HCT116 (cell line): ENCODE measurements around the gene CPT2. TPM values are rescaled to one million over a fixed set of nuclear protein-coding genes. Genes with fewer than 3 reads are reported as not detected.

Source experiments
- ATAC-seq: fragments of 200-7000 bp; cut with Tn5 transposase; 2 replicates; pipeline ENCODE4 v1.9.1; 2020; ENCODE audit warnings: mild to moderate bottlenecking, moderate library complexity
- BruUV-seq: library from RNA; stranded (reverse); fragments of 400-500 nt; replicated peaks from 2 replicates; lab custom pipeline; 2021; lab: Mats Ljungman, UMichigan
- CTCF ChIA-PET: fragments of 300-600 bp; sonication (Branson Sonifier 250); formaldehyde crosslinking; loops from one replicate; lab custom pipeline; 2021; ENCODE audit warnings: antibody characterized with exemption; lab: Charles Lee
- POLR2A ChIA-PET: fragments of 300-600, 350-600 bp; sonication (Branson Sonifier 250); formaldehyde crosslinking; loops from one replicate; lab custom pipeline; 2021; ENCODE audit warnings: antibody characterized with exemption; lab: Charles Lee
- RAD21 ChIA-PET, 2 experiments: fragments of 300-600 bp; sonication (Branson Sonifier 250); formaldehyde crosslinking; loops; one replicate each; lab custom pipeline; 2023; ENCODE audit warnings: low total read pairs in 2 of 2; ENCODE audit not compliant: uncharacterized antibody in 2 of 2, unreplicated experiment in 2 of 2, low non-redundant PET in 1 of 2; lab: Charles Lee
- DNase-seq: peaks from one replicate; pipeline ENCODE4 v3.0.0-alpha.2; 2010; ENCODE audit warnings: low read depth, low spot score
- H2AFZ ChIP-seq: fragments of 200-600 bp; shearing (Covaris generic), sonication (generic); 2 replicates; pipeline ENCODE4 v1.6.1; 2017; ENCODE audit warnings: low read depth, mixed run types, mixed read lengths, antibody characterized with exemption, low read length; ENCODE audit not compliant: poor library complexity, severe bottlenecking
- H3K27ac ChIP-seq: 2 replicates; pipeline ENCODE4 v1.5.1; 2012; ENCODE audit warnings: low read depth, low read length
- H3K27me3 ChIP-seq: fragments of 200-600 bp; sonication (generic); 2 replicates; pipeline ENCODE4 v1.6.1; 2016; ENCODE audit warnings: mixed run types, low read length, mixed read lengths; ENCODE audit not compliant: insufficient read depth
- H3K36me3 ChIP-seq, 2 experiments: fragments of 200-500 bp in 1 of 2; fragments of 200-600 bp in 1 of 2; sonication (Bioruptor generic) in 1 of 2; sonication (generic) in 1 of 2; 2 replicates each; pipeline versions ENCODE4 v1.5.1 to v1.6.1; 2014 to 2016; ENCODE audit warnings: low read length in 2 of 2, inconsistent platforms in 1 of 2, mixed read lengths in 1 of 2, mixed run types in 1 of 2; ENCODE audit not compliant: insufficient read depth in 2 of 2, control insufficient read depth in 1 of 2
- H3K4me1 ChIP-seq, 2 experiments: fragments of 200-600 bp in 1 of 2; sonication (generic) in 1 of 2; 2 replicates each; pipeline versions ENCODE4 v1.5.1 to v1.6.1; 2012 to 2017; ENCODE audit warnings: low read length in 2 of 2, inconsistent platforms in 1 of 2, mild to moderate bottlenecking in 1 of 2, mixed read lengths in 1 of 2, mixed run types in 1 of 2, moderate library complexity in 1 of 2; ENCODE audit not compliant: insufficient read depth in 2 of 2, control insufficient read depth in 1 of 2
- H3K4me2 ChIP-seq: fragments of 200-600 bp; sonication (generic); 2 replicates; pipeline ENCODE4 v1.6.1; 2017; ENCODE audit warnings: mixed run types, low read length, mixed read lengths
- H3K4me3 ChIP-seq, 2 experiments: fragments of 200-600 bp in 1 of 2; sonication (generic) in 1 of 2; replicated peaks in 1 of 2; 2 replicates each; pipeline ENCODE4 v1.5.1; 2011 to 2016; ENCODE audit warnings: low read length in 2 of 2, control low read depth in 1 of 2, low read depth in 1 of 2, mild to moderate bottlenecking in 1 of 2, mixed read lengths in 1 of 2, mixed run types in 1 of 2
- H3K79me2 ChIP-seq: fragments of 200-600 bp; sonication (generic); 2 replicates; pipeline ENCODE4 v1.6.1; 2017; ENCODE audit warnings: mild to moderate bottlenecking, mixed run types, low read length, moderate library complexity, mixed read lengths; ENCODE audit not compliant: insufficient read depth
- H3K9ac ChIP-seq: fragments of 200-600 bp; sonication (generic); 2 replicates; pipeline ENCODE4 v1.6.1; 2016; ENCODE audit warnings: low read length, mixed read lengths
- H3K9me2 ChIP-seq: fragments of 200-600 bp; sonication (generic), shearing (Covaris generic); 2 replicates; pipeline ENCODE4 v1.6.1; 2017; ENCODE audit warnings: mixed run types, mild to moderate bottlenecking, moderate library complexity; ENCODE audit not compliant: insufficient read depth
- H3K9me3 ChIP-seq, 2 experiments: fragments of 200-500 bp in 1 of 2; fragments of 200-600 bp in 1 of 2; sonication (Bioruptor generic) in 1 of 2; sonication (generic) in 1 of 2; 2 replicates each; pipeline ENCODE4 v1.6.1; 2014 to 2017; ENCODE audit warnings: low read length in 2 of 2, mixed read lengths in 2 of 2, inconsistent platforms in 1 of 2, low read depth in 1 of 2, mild to moderate bottlenecking in 1 of 2, mixed run types in 1 of 2, moderate library complexity in 1 of 2; ENCODE audit not compliant: control insufficient read depth in 1 of 2, insufficient read depth in 1 of 2
- H4K20me1 ChIP-seq: fragments of 200-600 bp; sonication (generic), shearing (Covaris generic); 2 replicates; pipeline ENCODE4 v1.6.1; 2017; ENCODE audit warnings: mixed run types, mild to moderate bottlenecking, moderate library complexity; ENCODE audit not compliant: insufficient read depth
- SRF ChIP-seq: IDR thresholded peaks from 2 replicates; pipeline ENCODE4 v1.6.1; 2012; ENCODE audit warnings: low read depth
- intact Hi-C: fragments of 100-400 bp; cut with micrococcal nuclease; formaldehyde crosslinking; loops from 2 replicates; pipeline ENCODE4 v1.10.0; 2022
- total RNA-seq: library from RNA; stranded (reverse); gene quantifications from one replicate; pipeline ENCODE4 v1.2.1, GENCODE V29; 2021; ENCODE audit not compliant: unreplicated experiment

Gene CPT2
- total RNA-seq, 1 experiment from 2014 or later = 18.1 TPM

GRCh38 chr1:53262000-53262399 lies 65.4 kb downstream of the CPT2 start:
- POLR2A ChIA-PET = no interaction called here
- Histone ChIP-seq H3K4me2 (no peak overlapping the region), H4K20me1 (no peaks in the 10 kb centered on the region), H3K9ac (no peak overlapping the region), H3K27me3 (no peaks in the 10 kb centered on the region), H3K4me3 (no peak overlapping the region), H3K79me2 (no peaks in the 10 kb centered on the region), H3K27ac (no peak overlapping the region), H3K36me3 (peaks cover 37 to 78% of the 10 kb centered on the region in 2 experiments; a peak in 3 of 4 replicates), H3K4me1 (no peaks in the 10 kb centered on the region), H3K9me2 (no peaks in the 10 kb centered on the region), H2AFZ (no peak overlapping the region), H3K9me3 (no peaks in the 10 kb centered on the region)
- DNase-seq (no peak), ATAC-seq (no peak)
- no peak for TF ChIP-seq SRF
- CTCF ChIA-PET = interaction anchor here (1.2 kb wide), 1 partner anchor 131 kb away, joined by 3 read pairs; no protein-coding TSS in a partner anchor
- intact Hi-C loops = no loop called here
- no TSS peak for BruUV-seq
- RAD21 ChIA-PET = no interaction called here

Other genes starting within 250 kb of the CPT2 start
- 0.22 TPM for gene PODN, start 134.6 kb upstream of the CPT2 start, total RNA-seq
- not detected for gene SLC1A7, start 54.2 kb upstream of the CPT2 start, total RNA-seq
- gene CZIB, start 23.8 kb downstream of the CPT2 start, total RNA-seq = 43.1 TPM
- gene MAGOH, start 41.7 kb downstream of the CPT2 start, total RNA-seq = 63.7 TPM
- gene LRP8, start 131.2 kb downstream of the CPT2 start, total RNA-seq = 56.3 TPM